GM23338 (cell line): Measurements from ENCODE around the gene RAMP1. TPM values are rescaled to one million over a fixed set of nuclear protein-coding genes. Genes with fewer than 3 reads are reported as not detected.

Source experiments
- ATAC-seq: fragments of 200-7000 bp; cut with Tn5 transposase; 3 replicates; pipeline ENCODE4 v1.9.1; 2020
- DNase-seq: peaks from one replicate; pipeline ENCODE4 v3.0.0-alpha.2; 2015; ENCODE audit warnings: low spot score
- H2AFZ ChIP-seq: fragments of 200-600 bp; sonication (generic); 2 replicates; pipeline ENCODE4 v1.8.0; 2016; ENCODE audit warnings: antibody characterized with exemption, mild to moderate bottlenecking, moderate library complexity
- H3F3A ChIP-seq: fragments of 200-600 bp; sonication (generic); replicated peaks from 2 replicates; pipeline ENCODE4 v1.8.0; 2017; ENCODE audit warnings: antibody characterized with exemption, mixed run types, low read depth
- H3K27ac ChIP-seq: fragments of 200-600 bp; sonication (generic); 2 replicates; pipeline ENCODE4 v1.6.1; 2016; ENCODE audit warnings: low read depth
- H3K27me3 ChIP-seq: fragments of 200-600 bp; sonication (generic); 2 replicates; pipeline ENCODE4 v1.8.0; 2016; ENCODE audit warnings: mild to moderate bottlenecking, mixed run types, moderate library complexity; ENCODE audit not compliant: insufficient read depth
- H3K36me3 ChIP-seq: fragments of 200-600 bp; sonication (generic); 2 replicates; pipeline ENCODE4 v1.8.0; 2016; ENCODE audit warnings: mild to moderate bottlenecking; ENCODE audit not compliant: insufficient read depth
- H3K4me1 ChIP-seq: fragments of 200-600 bp; sonication (generic); 2 replicates; pipeline ENCODE4 v1.8.0; 2016; ENCODE audit warnings: mild to moderate bottlenecking, moderate library complexity; ENCODE audit not compliant: insufficient read depth
- H3K4me2 ChIP-seq: fragments of 200-600 bp; sonication (generic); 2 replicates; pipeline ENCODE4 v1.7.1; 2017; ENCODE audit warnings: mixed run types
- H3K4me3 ChIP-seq: fragments of 200-600 bp; sonication (generic); 2 replicates; pipeline ENCODE4 v1.6.1; 2016; ENCODE audit warnings: mixed run types
- H3K79me2 ChIP-seq: fragments of 200-600 bp; sonication (generic); replicated peaks from 2 replicates; pipeline ENCODE4 v1.8.0; 2017; ENCODE audit warnings: mild to moderate bottlenecking; ENCODE audit not compliant: insufficient read depth
- H3K9me2 ChIP-seq: fragments of 200-600 bp; sonication (generic); 2 replicates; pipeline ENCODE4 v1.8.0; 2017; ENCODE audit not compliant: insufficient read depth
- H4K20me1 ChIP-seq: fragments of 200-600 bp; sonication (generic); replicated peaks from 2 replicates; pipeline ENCODE4 v1.8.0; 2017; ENCODE audit warnings: mild to moderate bottlenecking; ENCODE audit not compliant: insufficient read depth
- H3K27ac Mint-ChIP-seq: 2 replicates; pipeline ENCODE4 v1.8.0; 2020; ENCODE audit warnings: inconsistent platforms, mild to moderate bottlenecking, moderate library complexity, mixed read lengths
- H3K27me3 Mint-ChIP-seq: 3 replicates; pipeline ENCODE4 v1.8.0; 2022; ENCODE audit warnings: low read depth, mild to moderate bottlenecking, moderate library complexity, mixed read lengths, inconsistent platforms; ENCODE audit not compliant: insufficient read depth, poor library complexity
- H3K36me3 Mint-ChIP-seq: 3 replicates; pipeline ENCODE4 v1.8.0; 2021; ENCODE audit warnings: low read depth, mild to moderate bottlenecking, inconsistent platforms, moderate library complexity, mixed read lengths
- H3K4me1 Mint-ChIP-seq: 3 replicates; pipeline ENCODE4 v1.8.0; 2020; ENCODE audit warnings: mild to moderate bottlenecking, inconsistent platforms, mixed read lengths
- H3K4me3 Mint-ChIP-seq: 3 replicates; pipeline ENCODE4 v1.8.0; 2021; ENCODE audit warnings: moderate library complexity, mild to moderate bottlenecking, inconsistent platforms, mixed read lengths
- H3K9me3 Mint-ChIP-seq: 3 replicates; pipeline ENCODE4 v1.8.0; 2020; ENCODE audit warnings: moderate library complexity, mild to moderate bottlenecking, inconsistent platforms, mixed read lengths
- CTCF ChIP-seq, 2 experiments: fragments of 200-600 bp in 1 of 2; sonication (generic) in 1 of 2; conservative IDR thresholded peaks; 2 replicates each; pipeline versions ENCODE4 v1.5.1 to v1.6.1; 2016 to 2017; ENCODE audit warnings: antibody characterized with exemption in 2 of 2, low read depth in 2 of 2, mild to moderate bottlenecking in 2 of 2, moderate library complexity in 1 of 2
- ZNF462 ChIP-seq: fragments of 250-450 bp; sonication (Bioruptor Pico); IDR thresholded peaks from 2 replicates; pipeline ENCODE4 v1.5.0; 2020; ENCODE audit warnings: mild to moderate bottlenecking, moderate library complexity
- polyA plus RNA-seq: library from polyadenylated mRNA; unstranded; fragments of >200 nt; fragmentation: Nextera tagmentation; extraction: Ambion mirVana; gene quantifications from 2 replicates; pipeline ENCODE4 v1.2.1, GENCODE V29; 2016
- total RNA-seq: library from RNA; depleted of rRNA; stranded (reverse); fragments of >200 nt; shearing (Covaris generic); gene quantifications from 2 replicates; pipeline ENCODE4 v1.2.3, GENCODE V29; 2014

Gene RAMP1
- total and polyA plus RNA-seq, 2 experiments from 2014 or later, result 1.7 to 3.3 TPM

- Mint-ChIP-seq H3K4me3 (no peak overlapping the region), H3K9me3 (no peaks in the 10 kb centered on the region), H3K27ac (no peak overlapping the region), H3K27me3 (peaks cover 5% of the 10 kb centered on the region), H3K4me1 (no peaks in the 10 kb centered on the region), H3K36me3 (no peaks in the 10 kb centered on the region)
- no peaks in the 10 kb centered on the region for H3F3A ChIP-seq
- ATAC-seq (peak; percentile 25; the same call in 2 of the 3 replicates), DNase-seq (no peak)
- H2AFZ ChIP-seq, result no peak overlapping the region
- no peaks in the 10 kb centered on the region for H3K4me1 ChIP-seq
- H4K20me1 ChIP-seq, result no peaks in the 10 kb centered on the region
- H3K27ac ChIP-seq, result no peak overlapping the region
- H3K27me3 ChIP-seq, result no peaks in the 10 kb centered on the region
- no peaks in the 10 kb centered on the region for H3K79me2 ChIP-seq
- peak in 1 of 2 experiments; percentile 24; a peak in 2 of 4 replicates for TF ChIP-seq CTCF (conservative IDR thresholded peaks at IDR 0.05; ENCODE audit: low read depth in 2 of 2)
- no peak for TF ChIP-seq ZNF462 (CRISPR knock-in tag)
- H3K4me2 ChIP-seq, result no peak overlapping the region
- H3K36me3 ChIP-seq, result no peaks in the 10 kb centered on the region
- H3K4me3 ChIP-seq, result no peak overlapping the region
- H3K9me2 ChIP-seq, result no peaks in the 10 kb centered on the region
Measured at GRCh38 chr2:237885931-237886684, 26.7 kb downstream of the RAMP1 start.
